HG03025 (cell line): ENCODE measurements around the gene MAGIX.
"Not testable (repeated sequence)": the region's sequence is repeated elsewhere in the genome, so short reads cannot be mapped to it uniquely, and the experiment has no call there.

Experiments
- ATAC-seq: cut with Tn5 transposase; IDR thresholded peaks from one replicate; pipeline ENCODE4 v1.9.1; 2021; ENCODE audit warnings: mild to moderate bottlenecking, moderate library complexity; ENCODE audit not compliant: unreplicated experiment, low FRiP score

The MAGIX gene

DNA sequence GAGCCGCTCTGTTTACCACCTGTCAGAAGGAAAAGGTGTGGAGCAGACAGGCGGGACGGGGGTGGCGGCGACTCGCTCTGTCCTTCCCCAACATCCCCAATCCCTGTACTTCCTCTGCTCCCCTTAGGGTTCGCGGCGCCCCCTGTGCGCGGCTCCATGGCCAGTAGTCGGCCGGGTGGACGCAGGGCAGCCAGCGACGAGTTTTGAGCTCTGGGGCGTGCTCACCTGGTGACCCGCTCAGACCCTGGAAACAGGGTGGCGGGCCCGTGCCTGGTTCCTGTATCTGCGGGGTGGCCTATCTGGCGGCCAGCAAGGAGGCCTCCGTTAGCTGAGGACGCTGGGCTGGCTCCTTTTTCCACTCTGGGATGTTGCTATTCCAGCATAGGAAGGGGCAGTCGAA, 5.4 kb upstream of the MAGIX start:
- no peak for ATAC-seq

DNA sequence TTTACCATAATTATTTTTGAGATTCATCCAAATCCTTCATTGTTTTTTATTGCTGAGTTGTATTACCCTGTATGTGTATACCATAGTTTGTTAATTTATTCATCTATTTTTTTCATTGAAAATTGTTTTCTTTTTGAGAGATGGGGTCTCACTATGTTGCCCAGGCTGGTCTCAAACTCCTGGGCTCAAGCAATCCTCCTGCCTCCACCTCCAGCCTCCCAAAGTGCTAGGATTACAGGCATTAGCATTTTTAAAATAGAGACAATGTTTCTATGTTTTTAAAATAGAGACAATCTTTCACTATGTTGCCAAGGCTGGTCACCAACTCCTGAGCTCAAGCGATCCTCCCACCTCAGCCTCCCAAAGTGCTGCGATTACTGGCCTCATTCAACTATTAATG, 1.6 kb upstream of the MAGIX start:
- no peak for ATAC-seq

GRCh38 chrX:49161632-49162031, 926 bp upstream of the MAGIX start:
- no peak for ATAC-seq

GRCh38 chrX:49163555-49164419, 1.2 kb downstream of the MAGIX start:
- peak; percentile 45 for ATAC-seq

DNA sequence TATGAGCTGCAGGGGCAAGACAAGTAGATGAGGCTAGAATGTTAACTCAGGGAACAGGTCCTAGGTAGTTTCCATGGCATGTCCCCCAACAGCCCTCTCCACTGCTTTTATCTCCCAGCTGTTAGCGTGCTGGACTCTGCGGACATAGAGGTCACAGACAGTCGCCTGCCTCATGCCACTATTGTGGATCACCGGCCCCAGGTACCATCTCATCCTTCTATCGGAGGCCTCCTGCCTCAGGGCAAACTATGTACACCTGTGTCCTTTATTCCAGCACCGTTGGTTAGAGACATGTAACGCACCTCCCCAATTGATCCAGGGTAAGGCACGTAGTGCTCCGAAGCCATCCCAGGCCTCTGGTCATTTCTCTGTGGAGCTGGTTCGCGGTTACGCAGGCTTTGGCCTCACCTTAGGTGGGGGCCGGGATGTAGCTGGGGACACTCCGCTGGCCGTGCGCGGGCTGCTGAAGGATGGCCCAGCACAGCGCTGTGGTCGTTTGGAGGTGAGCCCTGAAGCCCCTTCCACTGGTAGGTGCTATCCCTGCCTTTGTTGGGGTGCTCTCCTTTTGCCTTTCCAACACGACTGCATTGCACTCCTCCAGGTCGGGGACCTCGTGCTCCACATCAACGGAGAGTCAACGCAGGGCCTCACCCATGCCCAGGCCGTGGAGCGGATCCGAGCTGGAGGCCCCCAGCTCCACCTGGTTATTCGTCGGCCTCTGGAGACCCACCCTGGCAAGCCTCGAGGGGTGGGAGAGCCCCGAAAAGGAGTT, 2.2 kb downstream of the MAGIX start:
- ATAC-seq, result no peak

GRCh38 chrX:49165901-49166881, 3.6 kb downstream of the MAGIX start:
- ATAC-seq, result no peak

- ATAC-seq, result no peak
Measured at GRCh38 chrX:49166914-49167739, 4.6 kb downstream of the MAGIX start.

DNA sequence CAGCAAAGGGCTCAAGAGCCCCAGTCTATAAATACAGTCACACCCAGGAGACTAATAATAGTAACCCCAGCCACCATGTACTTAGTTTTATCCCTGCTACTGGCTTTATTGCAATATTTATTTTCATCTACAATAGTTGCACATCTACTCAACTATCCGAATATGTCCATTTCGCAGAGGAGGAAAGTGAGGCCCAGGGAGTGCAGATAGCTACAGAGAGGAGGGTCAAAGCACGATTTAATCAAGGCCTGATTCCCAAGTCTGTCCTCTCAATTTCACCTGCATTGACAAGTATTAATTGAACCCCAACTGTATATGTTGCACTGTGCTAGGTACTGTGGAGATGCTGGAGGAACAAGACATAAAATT, 5.2 kb downstream of the MAGIX start:
- no peak for ATAC-seq

DNA sequence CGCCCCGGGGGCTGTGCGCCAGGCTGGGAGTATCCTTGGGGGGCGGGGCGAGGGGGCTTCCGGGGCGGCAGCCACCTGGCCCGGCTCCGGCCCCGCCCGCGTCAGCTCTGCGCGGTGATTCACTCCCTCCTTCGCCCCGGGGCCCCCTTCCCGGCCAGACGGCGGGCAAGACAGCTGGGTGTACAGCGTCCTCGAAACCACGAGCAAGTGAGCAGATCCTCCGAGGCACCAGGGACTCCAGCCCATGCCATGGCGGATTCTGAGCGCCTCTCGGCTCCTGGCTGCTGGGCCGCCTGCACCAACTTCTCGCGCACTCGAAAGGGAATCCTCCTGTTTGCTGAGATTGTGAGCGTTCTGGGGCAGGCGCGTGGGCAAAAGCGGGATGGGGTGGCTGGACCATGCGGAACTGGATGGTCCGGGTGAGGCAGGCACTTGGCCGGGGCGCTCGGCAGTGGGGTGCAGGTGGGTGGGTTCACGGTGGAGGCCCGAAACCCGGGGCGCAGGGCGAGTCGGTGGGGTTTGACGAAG, 9.3 kb downstream of the MAGIX start, which contains the start of gene PLP2:
TSS of gene PLP2 (plus strand) at position 147 of the 528 bp plus-strand sequence. CDS start at position 250, 103 bp downstream.
- ATAC-seq, result peak; percentile 35

GRCh38 chrX:49172280-49172780, 9.8 kb downstream of the MAGIX start:
- peak; percentile 59 for ATAC-seq

GRCh38 chrX:49173544-49173943, 11.0 kb downstream of the MAGIX start:
- not testable (repeated sequence) for ATAC-seq

DNA sequence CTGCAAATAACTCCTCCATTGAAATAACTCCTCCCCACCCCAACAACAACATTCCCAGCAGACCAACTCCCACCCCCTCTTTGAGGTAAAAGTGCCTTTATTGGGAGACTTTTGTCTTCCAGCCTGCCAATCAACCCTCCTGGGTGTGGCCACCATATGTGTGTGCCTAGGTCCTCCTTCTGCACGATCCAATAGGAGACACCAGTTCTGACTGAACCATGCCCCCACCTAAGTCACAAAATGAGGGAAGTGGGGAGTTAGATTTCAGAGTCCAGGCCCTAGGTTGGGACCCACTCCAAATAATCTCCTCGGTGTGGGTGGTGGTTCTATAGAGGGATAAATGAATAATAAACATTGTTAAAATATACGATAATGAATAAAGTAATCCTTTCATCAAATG, 12.2 kb downstream of the MAGIX start:
- ATAC-seq, result no peak

- ATAC-seq, result no peak
Measured at GRCh38 chrX:49175435-49176274, 13.1 kb downstream of the MAGIX start.

- no peak for ATAC-seq
Measured at GRCh38 chrX:49176421-49177326, 14.1 kb downstream of the MAGIX start.

- no peak for ATAC-seq
Measured at GRCh38 chrX:49177338-49177833, 14.8 kb downstream of the MAGIX start.

- no peak for ATAC-seq
Measured at GRCh38 chrX:49177873-49178480, 15.4 kb downstream of the MAGIX start.

DNA sequence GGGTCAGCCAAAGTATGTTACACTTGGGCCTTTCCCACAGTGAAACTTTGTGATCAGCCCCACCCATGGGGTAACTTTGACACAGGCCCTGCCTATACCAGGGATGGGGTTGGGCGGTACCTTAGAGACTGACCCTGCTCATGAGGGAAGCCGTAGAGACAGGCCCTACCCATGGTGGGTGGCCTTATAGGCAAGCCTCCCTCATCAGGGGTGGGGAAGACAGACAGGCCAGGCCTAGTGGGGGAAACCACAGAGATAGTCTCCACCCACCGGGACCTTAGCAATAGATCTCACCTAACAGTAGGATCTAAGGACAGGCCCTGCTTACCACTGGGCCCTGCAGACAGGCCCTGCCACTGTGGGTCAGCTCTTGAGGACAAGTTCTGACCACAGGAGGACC, 16.0 kb downstream of the MAGIX start:
- ATAC-seq, result no peak
